ENCODE data around the gene MUC21.
"Not testable (repeated sequence)": the region's sequence is repeated elsewhere in the genome, so short reads cannot be mapped to it uniquely, and the experiment has no call there.

The MUC21 gene

GRCh38 chr6:30966154-30966553 lies 17.4 kb upstream of the MUC21 start:
- DNase-seq (ENCODE audit: low read depth in 3 of 3, low spot score in 1 of 3) = no peak

DNA sequence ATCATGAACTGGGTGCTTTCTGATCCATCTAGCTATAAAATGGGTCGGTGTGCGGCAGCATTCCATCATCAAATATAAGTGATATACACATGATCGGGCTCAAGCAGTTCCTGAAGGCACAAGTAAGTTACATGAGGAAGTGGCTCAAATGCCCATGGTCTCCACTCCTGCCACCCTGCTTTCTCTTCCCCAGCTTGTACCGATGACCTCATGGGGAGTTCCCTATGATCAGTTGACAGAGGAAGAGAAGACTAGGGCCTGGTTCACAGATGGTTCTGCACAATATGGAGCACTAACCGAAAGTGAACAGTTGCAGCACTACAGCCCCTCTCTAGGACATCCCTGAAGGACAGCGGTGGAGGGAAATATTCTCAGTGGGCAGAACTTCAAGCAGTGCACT lies 14.3 kb upstream of the MUC21 start:
- not testable (repeated sequence) for DNase-seq (ENCODE audit: low read depth in 3 of 3, low spot score in 1 of 3)

GRCh38 chr6:30970946-30971345 lies 12.6 kb upstream of the MUC21 start:
- no peak for DNase-seq (ENCODE audit: low read depth in 3 of 3, low spot score in 1 of 3)

- DNase-seq (ENCODE audit: low read depth in 3 of 3, low spot score in 1 of 3) = no peak
These were observed 10.7 kb upstream of the MUC21 start for GRCh38 chr6:30972816-30973215.

DNA sequence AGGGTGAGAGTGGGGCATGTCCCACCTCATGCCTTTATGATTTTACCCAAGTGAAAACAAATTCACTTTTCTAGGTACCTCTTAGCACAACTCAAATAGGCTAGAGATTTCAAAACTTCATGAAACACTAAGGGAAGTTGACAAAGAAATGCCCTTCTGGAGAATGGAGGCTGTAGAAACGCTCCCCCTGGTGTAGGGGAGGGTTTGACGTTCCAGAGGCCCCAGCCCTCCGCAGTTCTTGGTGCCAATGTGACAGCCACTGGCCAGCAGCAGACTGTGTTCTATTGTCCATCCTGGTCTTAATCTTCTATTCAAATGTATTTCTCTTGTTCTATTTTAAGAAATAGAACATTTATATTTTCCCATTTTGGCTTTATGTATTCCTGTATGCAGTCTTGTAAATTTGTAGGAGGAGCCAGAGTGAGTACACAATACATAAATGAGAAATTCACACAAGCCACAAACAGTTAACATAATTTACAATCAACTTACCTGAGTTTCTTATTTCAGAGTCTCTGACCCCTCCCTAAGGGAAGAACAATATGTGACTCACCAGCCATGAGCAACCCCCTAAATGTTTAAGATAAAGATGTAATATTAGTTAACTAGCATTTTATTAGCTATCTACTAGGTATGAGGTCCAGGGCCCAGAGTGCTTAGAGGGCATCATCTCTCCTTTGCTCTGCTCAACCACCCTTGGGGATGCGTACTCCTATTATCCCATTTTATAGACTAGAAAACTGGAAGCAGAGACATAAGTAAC lies 8.8 kb upstream of the MUC21 start:
- no peak for DNase-seq (ENCODE audit: low read depth in 3 of 3, low spot score in 1 of 3)

DNA sequence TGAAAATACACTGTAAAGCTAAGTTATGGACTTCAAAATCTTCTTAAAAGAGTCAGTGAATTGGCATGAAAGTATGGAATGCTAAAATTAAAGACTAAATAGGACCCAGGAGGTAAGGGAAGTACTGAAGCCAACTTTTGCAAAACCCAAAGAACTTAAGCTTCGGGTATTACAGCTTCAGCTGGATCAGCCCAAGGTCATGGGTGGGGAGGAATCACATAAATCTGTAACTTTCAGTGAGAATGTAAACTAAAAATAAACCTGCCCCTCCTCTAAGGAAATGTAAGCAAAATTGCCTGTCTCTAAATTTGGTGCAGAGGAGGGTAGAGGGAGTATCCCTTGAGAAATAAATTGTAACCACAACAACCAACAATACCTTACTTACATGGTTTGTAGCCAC lies 4.4 kb upstream of the MUC21 start:
- no peak for DNase-seq (ENCODE audit: low read depth in 3 of 3, low spot score in 1 of 3)

- DNase-seq (ENCODE audit: low read depth in 3 of 3, low spot score in 1 of 3) = no peak
These were observed 3.8 kb upstream of the MUC21 start for GRCh38 chr6:30979690-30980089.

- DNase-seq (ENCODE audit: low read depth in 3 of 3, low spot score in 1 of 3) = no peak
These were observed 1.4 kb upstream of the MUC21 start for GRCh38 chr6:30981942-30982772.

- no peak for DNase-seq (ENCODE audit: low read depth in 3 of 3, low spot score in 1 of 3)
These were observed 2.0 kb downstream of the MUC21 start for GRCh38 chr6:30985490-30985889.

- DNase-seq (ENCODE audit: low read depth in 3 of 3, low spot score in 1 of 3) = no peak
These were observed 3.8 kb downstream of the MUC21 start for GRCh38 chr6:30987304-30987703.

DNA sequence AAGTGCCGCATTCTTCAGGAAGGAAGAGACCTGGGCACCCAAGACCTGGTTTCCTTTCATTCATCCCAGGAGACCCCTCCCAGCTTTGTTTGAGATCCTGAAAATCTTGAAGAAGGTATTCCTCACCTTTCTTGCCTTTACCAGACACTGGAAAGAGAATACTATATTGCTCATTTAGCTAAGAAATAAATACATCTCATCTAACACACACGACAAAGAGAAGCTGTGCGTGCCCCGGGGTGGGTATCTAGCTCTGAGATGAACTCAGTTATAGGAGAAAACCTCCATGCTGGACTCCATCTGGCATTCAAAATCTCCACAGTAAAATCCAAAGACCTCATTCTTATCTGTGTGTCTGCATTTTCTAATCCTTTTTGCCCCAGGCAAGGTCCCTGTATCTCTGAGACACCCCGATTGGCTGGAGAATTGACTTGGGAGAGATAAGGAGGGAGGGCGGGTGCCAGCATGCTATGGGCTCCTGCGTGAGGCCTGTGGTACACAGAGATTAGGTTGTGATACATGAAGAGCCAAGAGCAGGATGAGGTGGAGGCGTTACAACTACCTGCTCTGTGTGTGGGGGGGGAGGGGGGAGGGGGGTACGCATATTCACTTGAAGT lies 4.8 kb downstream of the MUC21 start:
- DNase-seq (ENCODE audit: low read depth in 3 of 3, low spot score in 1 of 3) = no peak

GRCh38 chr6:30990422-30991086 lies 7.0 kb downstream of the MUC21 start:
- no peak for DNase-seq (ENCODE audit: low read depth in 3 of 3, low spot score in 1 of 3)

- DNase-seq (ENCODE audit: low read depth in 3 of 3, low spot score in 1 of 3) = no peak
These were observed 8.4 kb downstream of the MUC21 start for GRCh38 chr6:30991891-30992290.

- DNase-seq (ENCODE audit: low read depth in 3 of 3, low spot score in 1 of 3) = no peak
These were observed 13.8 kb downstream of the MUC21 start for GRCh38 chr6:30997301-30997700.

DNA sequence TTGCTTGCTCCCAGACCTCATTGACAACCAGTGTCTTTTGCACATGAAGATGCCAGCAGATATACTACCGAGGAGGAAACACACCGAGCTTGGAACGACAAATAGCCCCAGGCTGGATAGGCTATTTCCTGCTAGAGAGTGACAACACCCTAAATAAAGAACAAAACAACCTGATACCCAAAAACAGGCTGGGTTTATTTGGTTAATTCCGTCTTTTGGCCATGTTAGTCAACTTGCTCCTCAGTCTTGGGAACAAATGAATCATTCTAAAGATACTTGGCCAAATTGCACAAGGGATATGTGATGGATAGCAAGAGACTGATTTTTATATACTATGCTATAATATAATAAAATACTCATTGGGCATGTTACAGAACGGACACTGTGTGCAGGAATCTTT lies 15.3 kb downstream of the MUC21 start:
- DNase-seq (ENCODE audit: low read depth in 3 of 3, low spot score in 1 of 3) = no peak

GRCh38 chr6:31000067-31000860 lies 16.7 kb downstream of the MUC21 start:
- not testable (repeated sequence) for DNase-seq (ENCODE audit: low read depth in 3 of 3, low spot score in 1 of 3)

GRCh38 chr6:31001281-31001888 lies 17.9 kb downstream of the MUC21 start:
- no peak for DNase-seq (ENCODE audit: low read depth in 3 of 3, low spot score in 1 of 3)

DNA sequence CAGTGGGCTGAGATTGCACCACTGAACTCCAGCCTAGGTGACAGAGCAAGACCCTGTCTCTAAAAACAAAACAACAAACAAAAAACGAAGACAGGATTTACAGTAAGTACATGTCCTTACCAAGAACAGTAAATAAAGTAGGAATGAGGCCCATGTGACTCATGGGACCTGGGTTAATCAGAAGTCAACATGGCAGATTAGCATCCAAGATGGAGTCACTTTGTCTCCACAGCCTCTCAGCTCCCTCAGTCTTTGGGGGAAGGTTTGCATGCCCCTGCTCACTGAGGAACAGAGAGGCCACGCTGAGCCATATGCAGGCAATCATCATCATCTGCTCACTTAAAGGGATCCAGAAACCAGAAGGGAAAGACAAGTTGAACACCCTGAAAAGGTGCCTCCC lies 19.0 kb downstream of the MUC21 start:
- DNase-seq (ENCODE audit: low read depth in 3 of 3, low spot score in 1 of 3) = no peak

DNA sequence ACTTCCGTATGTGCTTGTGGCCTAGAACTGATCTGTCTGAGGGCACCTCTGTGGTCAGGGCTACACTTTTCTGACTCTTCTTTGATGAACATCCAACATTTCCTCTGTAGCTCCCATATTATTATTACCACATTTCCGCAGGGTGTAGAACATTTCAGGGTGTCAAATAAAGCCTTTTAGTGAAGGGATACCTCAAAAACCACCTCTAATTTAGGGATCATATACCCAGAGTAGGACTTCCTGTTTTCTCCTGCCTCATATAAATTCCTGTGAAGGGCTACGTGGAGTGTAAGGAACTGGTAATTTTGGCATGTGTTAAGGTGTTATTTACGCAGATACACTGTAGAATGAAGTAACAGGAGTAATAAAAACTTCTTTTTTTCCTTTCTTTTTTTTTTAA lies 21.3 kb downstream of the MUC21 start:
- DNase-seq (ENCODE audit: low read depth in 3 of 3, low spot score in 1 of 3) = no peak

DNA sequence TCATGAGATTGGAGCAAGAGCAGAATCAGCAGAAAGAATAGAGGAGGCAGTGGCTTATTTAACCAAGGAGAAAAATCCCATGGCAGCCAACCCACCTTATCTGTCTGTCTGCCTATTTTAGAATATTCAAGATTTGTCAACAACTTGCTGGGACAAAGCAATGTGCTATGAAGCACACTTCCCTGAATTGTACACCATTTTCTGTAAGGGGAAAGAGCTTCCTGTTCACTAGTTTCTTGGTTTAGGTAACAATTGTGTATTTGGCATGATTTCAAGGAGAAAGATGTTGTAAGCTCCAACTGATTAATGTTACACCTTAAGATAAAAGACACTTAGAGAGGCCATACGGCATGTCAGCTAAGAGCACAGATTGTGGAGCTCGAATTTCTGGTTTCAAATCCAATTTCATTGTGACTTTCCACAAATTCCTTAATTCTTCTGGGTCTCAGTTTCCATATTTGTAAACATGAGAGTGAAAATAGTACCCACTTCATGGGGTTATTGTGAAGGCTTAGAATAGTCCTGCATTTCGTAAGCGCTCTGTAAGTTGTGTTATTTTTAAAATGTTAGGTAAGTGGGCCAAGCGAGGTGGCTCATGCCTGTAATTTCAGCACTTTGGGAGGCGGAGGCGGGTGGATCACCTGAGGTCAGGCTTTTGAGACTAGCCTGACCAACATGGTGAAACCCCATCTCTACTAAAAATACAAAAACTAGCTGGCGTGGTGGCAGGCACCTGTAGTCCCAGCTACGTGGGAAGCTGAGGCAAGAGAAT lies 21.9 kb downstream of the MUC21 start:
- DNase-seq (ENCODE audit: low read depth in 3 of 3, low spot score in 1 of 3) = no peak

All from stimulated activated CD4-positive, alpha-beta T cell treated with anti-CD3 and anti-CD28 coated beads, TNF-alpha, amount 100 ng/mL, for 1 hour (primary cell).